ENCODE results near the gene SPACA7. TPM values are rescaled to one million over a fixed set of nuclear protein-coding genes. Genes with fewer than 3 reads are reported as not detected.

SPACA7 gene
- total RNA-seq, 1 donor from 2014 or later, result not detected

DNA sequence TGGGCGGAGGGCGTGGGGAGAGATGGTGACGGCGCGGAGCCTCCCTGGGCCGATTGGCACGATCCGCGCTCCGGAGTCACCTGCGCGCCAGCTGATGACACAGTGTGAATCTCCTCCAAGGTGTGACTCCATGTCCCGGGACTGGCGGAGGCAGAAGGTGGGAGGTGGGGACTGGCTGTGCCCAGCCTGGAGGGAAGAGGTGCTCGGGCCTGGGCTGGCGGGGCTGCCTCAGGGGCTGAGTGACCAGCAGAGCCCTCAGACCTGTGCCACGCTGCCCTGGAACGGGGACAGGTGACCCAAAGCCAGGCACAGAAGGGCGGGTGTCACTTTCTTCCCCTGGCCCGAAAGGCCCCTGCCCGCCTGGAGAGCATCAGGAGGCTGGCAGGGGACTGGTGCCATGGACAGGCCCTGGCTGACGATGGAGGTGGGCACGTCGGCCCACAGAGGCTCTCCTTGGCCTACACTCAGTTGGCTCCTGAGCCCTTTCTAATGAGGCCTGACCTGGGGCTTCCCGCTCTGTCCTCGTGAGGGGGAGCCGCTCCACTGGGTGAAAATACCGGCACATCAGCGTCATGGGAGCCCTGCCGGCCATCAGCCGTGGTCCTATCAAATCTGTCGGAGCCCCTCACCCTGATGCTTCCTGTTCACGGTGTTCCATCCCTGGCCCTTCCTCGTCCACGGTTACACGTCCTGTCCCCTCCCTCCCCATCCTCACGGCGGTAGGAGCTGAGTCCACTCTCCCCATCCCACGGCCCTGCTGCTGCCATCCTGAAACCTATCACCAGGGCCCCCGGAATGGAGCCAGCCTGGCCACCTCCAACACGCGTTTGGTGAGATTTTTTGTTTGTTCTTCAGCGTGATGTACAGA is 75.6 kb downstream of the SPACA7 start:
- Mint-ChIP-seq H3K27me3 (ENCODE audit: low read depth) (peaks cover 9% of the 10 kb centered on the region), H3K36me3 (ENCODE audit: low read depth) (peaks cover 2% of the 10 kb centered on the region), H3K9me3 (ENCODE audit: low read depth) (no peaks in the 10 kb centered on the region), H3K27ac (ENCODE audit: unreplicated experiment) (no peak overlapping the region), H3K4me3 (ENCODE audit: unreplicated experiment) (no peak overlapping the region), H3K4me1 (ENCODE audit: low read depth) (no peaks in the 10 kb centered on the region)
- no peak for DNase-seq (ENCODE audit: low spot score)
- no peak for TF ChIP-seq CTCF (IDR thresholded peaks at IDR 0.05)

- H3K9me3 Mint-ChIP-seq (ENCODE audit: low read depth), result no peaks in the 10 kb centered on the region
- TF ChIP-seq CTCF (IDR thresholded peaks at IDR 0.05), result no peak
- peaks cover 3% of the 10 kb centered on the region for H3K27me3 Mint-ChIP-seq (ENCODE audit: low read depth)
- H3K4me3 Mint-ChIP-seq (ENCODE audit: unreplicated experiment), result no peak overlapping the region
- DNase-seq (ENCODE audit: low spot score), result no peak
- no peak overlapping the region for H3K27ac Mint-ChIP-seq (ENCODE audit: unreplicated experiment)
- no peaks in the 10 kb centered on the region for H3K4me1 Mint-ChIP-seq (ENCODE audit: low read depth)
- no peaks in the 10 kb centered on the region for H3K36me3 Mint-ChIP-seq (ENCODE audit: low read depth)
These were observed 76.4 kb downstream of the SPACA7 start for GRCh38 chr13:112452380-112453206.

DNA sequence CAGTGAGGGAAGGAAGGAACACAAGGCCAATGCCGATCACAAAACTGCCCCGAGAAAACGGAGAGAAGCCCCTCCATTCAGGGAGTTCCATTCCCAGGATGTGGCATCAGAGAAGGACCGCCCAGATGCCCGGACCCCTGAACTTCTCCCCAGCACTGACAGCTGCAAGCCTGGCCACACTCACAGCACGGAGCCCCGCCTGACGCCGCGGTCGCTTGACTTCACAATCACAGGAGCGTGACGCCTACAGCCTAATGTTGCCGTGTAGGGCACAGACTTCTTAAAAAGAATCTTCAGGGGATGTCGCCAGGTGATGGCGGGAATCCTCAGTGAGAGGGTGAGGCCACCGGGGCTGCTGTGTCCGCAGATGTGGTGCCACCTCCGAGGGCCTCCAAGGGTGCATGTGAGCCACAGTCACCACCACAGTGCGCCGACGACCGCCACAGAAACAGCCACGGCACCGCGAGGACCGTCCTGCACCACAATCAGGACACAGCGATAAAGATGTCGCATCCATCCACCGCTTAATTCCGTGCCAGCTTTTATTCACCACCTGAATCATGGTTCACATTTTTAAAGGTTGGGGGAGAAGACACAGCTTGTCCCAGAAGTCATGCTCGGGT is 77.2 kb downstream of the SPACA7 start:
- Mint-ChIP-seq H3K4me1 (ENCODE audit: low read depth) (no peaks in the 10 kb centered on the region), H3K36me3 (ENCODE audit: low read depth) (no peaks in the 10 kb centered on the region), H3K27me3 (ENCODE audit: low read depth) (peaks cover 3% of the 10 kb centered on the region), H3K4me3 (ENCODE audit: unreplicated experiment) (no peak overlapping the region), H3K27ac (ENCODE audit: unreplicated experiment) (no peak overlapping the region), H3K9me3 (ENCODE audit: low read depth) (no peaks in the 10 kb centered on the region)
- no peak for DNase-seq (ENCODE audit: low spot score)
- TF ChIP-seq CTCF (IDR thresholded peaks at IDR 0.05), result no peak

- DNase-seq (ENCODE audit: low spot score), result no peak
- peaks cover 7% of the 10 kb centered on the region for H3K9me3 Mint-ChIP-seq (ENCODE audit: low read depth)
- no peak overlapping the region for H3K27ac Mint-ChIP-seq (ENCODE audit: unreplicated experiment)
- peaks cover 4% of the 10 kb centered on the region for H3K27me3 Mint-ChIP-seq (ENCODE audit: low read depth)
- no peak for TF ChIP-seq CTCF (IDR thresholded peaks at IDR 0.05)
- no peak overlapping the region for H3K4me3 Mint-ChIP-seq (ENCODE audit: unreplicated experiment)
- no peaks in the 10 kb centered on the region for H3K4me1 Mint-ChIP-seq (ENCODE audit: low read depth)
- peaks cover 4% of the 10 kb centered on the region for H3K36me3 Mint-ChIP-seq (ENCODE audit: low read depth)
These were observed 77.9 kb downstream of the SPACA7 start for GRCh38 chr13:112453874-112454647.

All from chondrocyte (in vitro differentiated cells).